Measurements from ENCODE around the gene PPP1R17. TPM values are rescaled to one million over a fixed set of nuclear protein-coding genes. Genes with fewer than 3 reads are reported as not detected.

Gene PPP1R17
- total and polyA plus RNA-seq, 3 experiments from 2014 or later: not detected

- Mint-ChIP-seq H3K4me3 (no peak overlapping the region), H3K9me3 (peaks cover 0 to 10% (median 6%) of the 10 kb centered on the region in 5 donors), H3K4me1 (no peaks in the 10 kb centered on the region)
Observed at GRCh38 chr7:31652063-31652326, 35.0 kb upstream of the PPP1R17 start.

GRCh38 chr7:31663072-31663471 lies 23.9 kb upstream of the PPP1R17 start:
- ChIA-PET POLR2A (no interaction called here), CTCF (no interaction called here)
- H3K27ac ChIP-seq (ENCODE audit: low read depth, low read length): no peak overlapping the region
- H3K9me3 ChIP-seq (ENCODE audit: low read length): no peaks in the 10 kb centered on the region
- no peaks in the 10 kb centered on the region for H3K36me3 ChIP-seq (ENCODE audit: insufficient read depth, low read length)
- no peak for DNase-seq
- no peak overlapping the region for H3K4me3 Mint-ChIP-seq
- peaks cover 0 to 28% (median 5%) of the 10 kb centered on the region in 5 donors for H3K9me3 Mint-ChIP-seq
- no peaks in the 10 kb centered on the region for H3K4me1 Mint-ChIP-seq
- H3K27me3 Mint-ChIP-seq: no peaks in the 10 kb centered on the region
- H3K36me3 Mint-ChIP-seq: peaks cover 0 to 1% (median 0%) of the 10 kb centered on the region in 3 donors
- no peak overlapping the region for H3K27ac Mint-ChIP-seq
- H3K4me1 ChIP-seq (ENCODE audit: insufficient read depth, low read length): no peaks in the 10 kb centered on the region
- no peaks in the 10 kb centered on the region for H3K27me3 ChIP-seq (ENCODE audit: insufficient read depth, low read length, poor library complexity, severe bottlenecking)
- H3K4me3 ChIP-seq (ENCODE audit: low read length): no peak overlapping the region

More at GRCh38 chr7:31652063-31652326, 35.0 kb upstream of the PPP1R17 start:
- DNase-seq: no peak
- Mint-ChIP-seq H3K36me3 (no peaks in the 10 kb centered on the region), H3K27ac (no peak overlapping the region), H3K27me3 (peaks cover 0 to 3% of the 10 kb centered on the region in 2 donors)
- POLR2A ChIA-PET: no interaction called here
- H3K4me3 ChIP-seq (ENCODE audit: low read length): no peak overlapping the region
- no peaks in the 10 kb centered on the region for H3K9me3 ChIP-seq (ENCODE audit: low read length)
- H3K36me3 ChIP-seq (ENCODE audit: insufficient read depth, low read length): no peaks in the 10 kb centered on the region
- H3K27me3 ChIP-seq (ENCODE audit: insufficient read depth, low read length, poor library complexity, severe bottlenecking): no peaks in the 10 kb centered on the region
- CTCF ChIA-PET: no interaction called here
- no peak overlapping the region for H3K27ac ChIP-seq (ENCODE audit: low read depth, low read length)
- H3K4me1 ChIP-seq (ENCODE audit: insufficient read depth, low read length): no peaks in the 10 kb centered on the region

- no peak overlapping the region for H3K27ac ChIP-seq (ENCODE audit: low read depth, low read length)
- H3K36me3 ChIP-seq (ENCODE audit: insufficient read depth, low read length): no peaks in the 10 kb centered on the region
- ChIA-PET POLR2A (no interaction called here), CTCF (no interaction called here)
- no peaks in the 10 kb centered on the region for H3K27me3 Mint-ChIP-seq
- H3K27me3 ChIP-seq (ENCODE audit: insufficient read depth, low read length, poor library complexity, severe bottlenecking): no peaks in the 10 kb centered on the region
- no peak overlapping the region for H3K4me3 ChIP-seq (ENCODE audit: low read length)
- H3K4me1 Mint-ChIP-seq: no peaks in the 10 kb centered on the region
- H3K27ac Mint-ChIP-seq: no peak overlapping the region
- H3K9me3 ChIP-seq (ENCODE audit: low read length): no peaks in the 10 kb centered on the region
- H3K4me1 ChIP-seq (ENCODE audit: insufficient read depth, low read length): no peaks in the 10 kb centered on the region
- no peak for DNase-seq
- H3K9me3 Mint-ChIP-seq: peaks cover 0 to 28% (median 5%) of the 10 kb centered on the region in 5 donors
- H3K4me3 Mint-ChIP-seq: no peak overlapping the region
- peaks cover 0 to 1% (median 0%) of the 10 kb centered on the region in 3 donors for H3K36me3 Mint-ChIP-seq
Observed at GRCh38 chr7:31664890-31665289, 22.1 kb upstream of the PPP1R17 start.

- H3K36me3 ChIP-seq (ENCODE audit: insufficient read depth, low read length): no peaks in the 10 kb centered on the region
- POLR2A ChIA-PET: no interaction called here
- CTCF ChIA-PET: no interaction called here
- H3K4me1 Mint-ChIP-seq: no peaks in the 10 kb centered on the region
- peaks cover 0 to 1% (median 0%) of the 10 kb centered on the region in 3 donors for H3K36me3 Mint-ChIP-seq
- no peak overlapping the region for H3K27ac ChIP-seq (ENCODE audit: low read depth, low read length)
- no peak overlapping the region for H3K27ac Mint-ChIP-seq
- no peak overlapping the region for H3K4me3 ChIP-seq (ENCODE audit: low read length)
- no peaks in the 10 kb centered on the region for H3K27me3 ChIP-seq (ENCODE audit: insufficient read depth, low read length, poor library complexity, severe bottlenecking)
- no peaks in the 10 kb centered on the region for H3K27me3 Mint-ChIP-seq
- H3K4me1 ChIP-seq (ENCODE audit: insufficient read depth, low read length): no peaks in the 10 kb centered on the region
- H3K9me3 Mint-ChIP-seq: peaks cover 0 to 26% (median 5%) of the 10 kb centered on the region in 5 donors
- no peaks in the 10 kb centered on the region for H3K9me3 ChIP-seq (ENCODE audit: low read length)
- H3K4me3 Mint-ChIP-seq: no peak overlapping the region
- DNase-seq: no peak
Observed at GRCh38 chr7:31665546-31665945, 21.5 kb upstream of the PPP1R17 start.

- CTCF ChIA-PET: no interaction called here
- H3K27ac ChIP-seq (ENCODE audit: low read depth, low read length): no peak overlapping the region
- POLR2A ChIA-PET: no interaction called here
- DNase-seq: no peak
- H3K36me3 Mint-ChIP-seq: no peaks in the 10 kb centered on the region
- no peaks in the 10 kb centered on the region for H3K4me1 ChIP-seq (ENCODE audit: insufficient read depth, low read length)
- H3K27ac Mint-ChIP-seq: no peak overlapping the region
- no peaks in the 10 kb centered on the region for H3K9me3 ChIP-seq (ENCODE audit: low read length)
- H3K4me3 Mint-ChIP-seq: no peak overlapping the region
- H3K36me3 ChIP-seq (ENCODE audit: insufficient read depth, low read length): no peaks in the 10 kb centered on the region
- peaks cover 0 to 9% (median 3%) of the 10 kb centered on the region in 5 donors for H3K9me3 Mint-ChIP-seq
- no peaks in the 10 kb centered on the region for H3K4me1 Mint-ChIP-seq
- no peaks in the 10 kb centered on the region for H3K27me3 ChIP-seq (ENCODE audit: insufficient read depth, low read length, poor library complexity, severe bottlenecking)
- H3K27me3 Mint-ChIP-seq: no peaks in the 10 kb centered on the region
- H3K4me3 ChIP-seq (ENCODE audit: low read length): no peak overlapping the region
Observed at GRCh38 chr7:31669461-31669860, 17.6 kb upstream of the PPP1R17 start.

GRCh38 chr7:31679574-31680305 lies 7.3 kb upstream of the PPP1R17 start:
- H3K4me1 Mint-ChIP-seq: no peaks in the 10 kb centered on the region
- CTCF ChIA-PET: no interaction called here

GRCh38 chr7:31683445-31684225 lies 3.4 kb upstream of the PPP1R17 start:
- CTCF ChIA-PET: no interaction called here

More at GRCh38 chr7:31679574-31680305, 7.3 kb upstream of the PPP1R17 start:
- no peak for DNase-seq
- POLR2A ChIA-PET: no interaction called here
- Mint-ChIP-seq H3K27ac (no peak overlapping the region), H3K27me3 (no peaks in the 10 kb centered on the region), H3K36me3 (no peaks in the 10 kb centered on the region), H3K9me3 (peaks cover 0 to 12% (median 2%) of the 10 kb centered on the region in 5 donors), H3K4me3 (no peak overlapping the region)
- no peak overlapping the region for H3K4me3 ChIP-seq (ENCODE audit: low read length)
- no peaks in the 10 kb centered on the region for H3K4me1 ChIP-seq (ENCODE audit: insufficient read depth, low read length)
- H3K27me3 ChIP-seq (ENCODE audit: insufficient read depth, low read length, poor library complexity, severe bottlenecking): no peaks in the 10 kb centered on the region
- H3K9me3 ChIP-seq (ENCODE audit: low read length): no peaks in the 10 kb centered on the region
- H3K27ac ChIP-seq (ENCODE audit: low read depth, low read length): no peak overlapping the region
- H3K36me3 ChIP-seq (ENCODE audit: insufficient read depth, low read length): no peaks in the 10 kb centered on the region

GRCh38 chr7:31688372-31688771 lies 1.4 kb downstream of the PPP1R17 start:
- Mint-ChIP-seq H3K4me3 (no peak overlapping the region), H3K4me1 (no peaks in the 10 kb centered on the region), H3K27ac (no peak overlapping the region), H3K9me3 (peaks cover 0 to 5% (median 4%) of the 10 kb centered on the region in 5 donors), H3K27me3 (no peaks in the 10 kb centered on the region), H3K36me3 (no peaks in the 10 kb centered on the region)
- Histone ChIP-seq H3K9me3 (ENCODE audit: low read length) (no peaks in the 10 kb centered on the region), H3K27ac (ENCODE audit: low read depth, low read length) (no peak overlapping the region), H3K4me1 (ENCODE audit: insufficient read depth, low read length) (no peaks in the 10 kb centered on the region), H3K36me3 (ENCODE audit: insufficient read depth, low read length) (no peaks in the 10 kb centered on the region), H3K27me3 (ENCODE audit: insufficient read depth, low read length, poor library complexity, severe bottlenecking) (no peaks in the 10 kb centered on the region), H3K4me3 (ENCODE audit: low read length) (no peak overlapping the region)
- ChIA-PET CTCF (no interaction called here), POLR2A (no interaction called here)
- DNase-seq: no peak

More at GRCh38 chr7:31683445-31684225, 3.4 kb upstream of the PPP1R17 start:
- H3K36me3 ChIP-seq (ENCODE audit: insufficient read depth, low read length): no peaks in the 10 kb centered on the region
- Mint-ChIP-seq H3K4me1 (no peaks in the 10 kb centered on the region), H3K36me3 (no peaks in the 10 kb centered on the region), H3K4me3 (no peak overlapping the region), H3K9me3 (peaks cover 2 to 17% (median 5%) of the 10 kb centered on the region in 5 donors), H3K27me3 (no peaks in the 10 kb centered on the region), H3K27ac (no peak overlapping the region)
- no peak for DNase-seq
- no peak overlapping the region for H3K27ac ChIP-seq (ENCODE audit: low read depth, low read length)
- H3K4me3 ChIP-seq (ENCODE audit: low read length): no peak overlapping the region
- no peaks in the 10 kb centered on the region for H3K4me1 ChIP-seq (ENCODE audit: insufficient read depth, low read length)
- no peaks in the 10 kb centered on the region for H3K9me3 ChIP-seq (ENCODE audit: low read length)
- no peaks in the 10 kb centered on the region for H3K27me3 ChIP-seq (ENCODE audit: insufficient read depth, low read length, poor library complexity, severe bottlenecking)
- POLR2A ChIA-PET: no interaction called here
